AG10803 (cell line): ENCODE data around the gene CDC37.

Experiments used
- DNase-seq: peaks from one replicate; pipeline ENCODE4 v3.0.0; 2010; ENCODE audit warnings: low read depth
- H3K4me3 ChIP-seq: 2 replicates; pipeline ENCODE4 v1.5.1; 2011; ENCODE audit warnings: mild to moderate bottlenecking, low read length, control low read depth
- TF ChIP-seq, protein P1 (sequence below): conservative IDR thresholded peaks from 2 replicates; pipeline ENCODE4 v1.5.1; 2011; ENCODE audit warnings: mild to moderate bottlenecking, low read length, control low read depth, inconsistent platforms

Gene CDC37

DNA sequence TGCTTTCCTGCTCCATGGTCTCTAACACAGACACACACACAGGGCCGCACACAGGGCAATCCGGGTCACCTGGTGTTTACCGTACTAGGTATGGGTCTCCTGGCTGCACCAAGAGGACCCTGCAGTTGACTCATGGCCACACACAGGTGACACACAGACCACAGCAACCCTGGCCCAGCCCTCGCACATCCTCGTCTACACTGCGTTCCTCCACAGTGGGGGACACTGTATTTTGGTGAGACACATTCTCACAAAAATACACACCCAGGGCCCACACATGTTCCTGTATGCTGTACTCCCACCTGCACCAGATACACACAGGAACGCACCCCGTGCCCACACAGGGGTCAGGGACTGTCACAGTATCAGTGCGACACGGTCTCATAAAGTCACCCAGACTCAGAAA lies 29.8 kb upstream of the CDC37 start:
- TF ChIP-seq, protein P1, sequence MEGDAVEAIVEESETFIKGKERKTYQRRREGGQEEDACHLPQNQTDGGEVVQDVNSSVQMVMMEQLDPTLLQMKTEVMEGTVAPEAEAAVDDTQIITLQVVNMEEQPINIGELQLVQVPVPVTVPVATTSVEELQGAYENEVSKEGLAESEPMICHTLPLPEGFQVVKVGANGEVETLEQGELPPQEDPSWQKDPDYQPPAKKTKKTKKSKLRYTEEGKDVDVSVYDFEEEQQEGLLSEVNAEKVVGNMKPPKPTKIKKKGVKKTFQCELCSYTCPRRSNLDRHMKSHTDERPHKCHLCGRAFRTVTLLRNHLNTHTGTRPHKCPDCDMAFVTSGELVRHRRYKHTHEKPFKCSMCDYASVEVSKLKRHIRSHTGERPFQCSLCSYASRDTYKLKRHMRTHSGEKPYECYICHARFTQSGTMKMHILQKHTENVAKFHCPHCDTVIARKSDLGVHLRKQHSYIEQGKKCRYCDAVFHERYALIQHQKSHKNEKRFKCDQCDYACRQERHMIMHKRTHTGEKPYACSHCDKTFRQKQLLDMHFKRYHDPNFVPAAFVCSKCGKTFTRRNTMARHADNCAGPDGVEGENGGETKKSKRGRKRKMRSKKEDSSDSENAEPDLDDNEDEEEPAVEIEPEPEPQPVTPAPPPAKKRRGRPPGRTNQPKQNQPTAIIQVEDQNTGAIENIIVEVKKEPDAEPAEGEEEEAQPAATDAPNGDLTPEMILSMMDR = no peak
- no peak for DNase-seq
- peak overlapping the region; percentile 7; the same call in 1 of the 2 replicates for H3K4me3 ChIP-seq

DNA sequence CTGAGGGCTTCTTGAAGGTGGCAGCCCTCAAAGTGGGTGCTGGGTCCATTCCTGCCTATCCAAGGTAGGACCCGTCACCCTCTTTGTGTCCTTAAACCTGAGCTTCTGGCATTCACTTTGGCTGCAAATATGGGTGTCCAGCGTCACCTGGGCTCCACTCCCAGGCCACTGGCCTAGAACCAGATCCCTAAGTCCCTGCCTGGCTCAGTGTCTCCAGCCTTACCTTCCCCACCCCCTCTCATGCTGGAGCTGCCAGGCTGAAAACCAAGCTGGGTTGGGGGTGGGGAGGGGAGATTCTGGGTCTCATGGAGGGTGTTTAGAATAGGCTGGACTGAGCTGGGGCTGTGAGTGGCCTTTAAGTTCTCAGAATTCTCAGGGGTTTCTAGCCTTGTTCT lies 29.4 kb upstream of the CDC37 start:
- TF ChIP-seq, protein P1 = no peak
- peak overlapping the region; percentile 82 for H3K4me3 ChIP-seq
- no peak for DNase-seq

DNA sequence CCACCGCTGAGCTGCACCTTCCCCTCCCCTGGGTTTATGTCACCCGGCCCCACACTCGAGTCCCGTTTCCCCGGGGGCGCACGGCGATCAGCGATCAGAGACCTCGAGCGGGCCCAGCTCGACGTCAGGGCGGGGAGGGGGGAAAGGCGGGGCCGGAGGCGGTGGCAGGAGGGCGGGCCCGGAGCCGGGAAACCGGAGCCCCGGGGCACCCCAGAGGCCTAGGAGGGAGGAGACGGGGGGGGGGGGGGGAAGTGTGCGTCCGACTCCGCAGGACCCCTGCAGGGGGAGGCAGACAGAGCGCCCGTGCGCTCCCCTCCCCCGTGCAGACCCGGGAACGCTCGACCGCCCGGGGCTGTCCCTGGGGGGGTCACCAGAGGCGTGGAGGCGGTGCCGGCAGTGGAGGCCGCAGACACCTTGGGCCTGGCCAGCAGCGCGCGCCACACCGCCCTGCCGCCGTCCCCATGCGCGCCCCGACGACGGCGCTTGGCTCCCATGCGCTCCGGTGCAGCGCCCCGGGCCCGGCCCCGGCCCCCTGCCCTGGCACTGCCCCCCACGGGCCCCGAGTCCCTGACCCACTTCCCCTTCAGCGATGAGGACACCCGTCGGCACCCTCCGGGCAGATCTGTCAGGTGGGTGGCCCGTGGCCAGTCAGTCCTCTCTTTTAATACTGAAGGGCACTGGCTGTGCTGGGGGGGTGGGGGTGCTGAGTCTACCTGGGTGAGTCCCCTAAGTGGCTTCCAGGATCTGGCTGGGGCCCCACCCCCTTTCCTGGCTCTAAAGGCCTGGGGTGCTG lies 28.8 kb upstream of the CDC37 start:
- TF ChIP-seq, protein P1 = no peak
- peak; percentile 47 for DNase-seq
- peak overlapping the region; percentile 82 for H3K4me3 ChIP-seq

- TF ChIP-seq, protein P1 = no peak
- peak overlapping the region; percentile 82 for H3K4me3 ChIP-seq
- peak; percentile 40 for DNase-seq
Measured at GRCh38 chr19:10431254-10431942, 28.1 kb upstream of the CDC37 start.

DNA sequence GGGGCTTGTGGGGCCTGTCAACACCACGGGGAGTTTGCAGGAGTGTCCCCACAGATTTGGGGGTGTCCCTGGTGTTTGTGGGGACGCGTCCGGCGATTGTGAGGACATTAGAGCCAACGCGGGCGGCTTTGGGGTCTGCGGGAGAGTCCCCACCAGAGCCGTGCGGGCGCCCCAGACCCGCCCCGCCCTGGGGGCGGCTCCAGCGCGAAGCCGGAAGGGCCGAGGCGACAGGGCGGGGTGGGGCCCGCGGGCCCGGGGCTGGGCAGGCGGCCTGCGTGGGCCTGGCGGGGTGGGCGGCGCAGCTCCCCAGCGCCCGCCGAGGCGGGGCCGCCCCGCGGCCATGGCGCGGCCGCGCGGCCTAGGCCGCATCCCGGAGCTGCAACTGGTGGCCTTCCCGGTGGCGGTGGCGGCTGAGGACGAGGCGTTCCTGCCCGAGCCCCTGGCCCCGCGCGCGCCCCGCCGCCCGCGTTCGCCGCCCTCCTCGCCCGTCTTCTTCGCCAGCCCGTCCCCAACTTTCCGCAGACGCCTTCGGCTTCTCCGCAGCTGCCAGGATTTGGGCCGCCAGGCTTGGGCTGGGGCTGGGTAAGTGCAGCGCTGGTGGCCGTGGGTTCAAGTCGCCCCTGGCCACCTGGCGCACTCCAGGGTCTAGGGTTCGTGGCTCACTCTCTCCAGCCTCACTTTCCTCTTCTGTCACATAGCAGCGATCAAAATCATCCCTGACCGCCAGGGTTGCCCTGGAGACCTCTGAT lies 27.3 kb upstream of the CDC37 start:
- peak; percentile 62 for DNase-seq
- H3K4me3 ChIP-seq = peak overlapping the region; percentile 82
- TF ChIP-seq, protein P1 = no peak

DNA sequence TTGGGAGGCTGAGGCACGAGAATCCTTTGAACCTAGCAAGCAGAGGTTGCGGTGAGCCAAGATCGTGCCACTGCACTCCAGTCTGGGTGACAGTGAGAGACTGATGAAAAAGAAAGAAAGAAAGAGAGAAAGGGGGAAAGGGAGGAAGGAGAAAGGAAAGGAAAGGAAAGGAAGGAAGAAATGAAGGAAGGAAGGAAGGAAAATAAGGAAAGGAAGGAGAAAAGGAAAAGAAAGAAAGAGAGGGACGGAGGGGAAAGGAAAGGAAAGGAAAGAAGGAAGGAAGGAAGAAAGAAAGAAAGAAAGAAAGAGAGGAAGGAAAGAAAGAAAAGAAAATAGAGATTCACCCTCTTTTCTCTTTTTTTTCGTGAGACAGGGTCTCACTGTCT lies 25.6 kb upstream of the CDC37 start:
- DNase-seq = no peak
- TF ChIP-seq, protein P1 = no peak
- no peak overlapping the region for H3K4me3 ChIP-seq
